Body of pancreas (tissue), 4 donors: Measurements from ENCODE around the gene SNAP25.
A peak's percentile ranks its signal among the peaks of the same experiment; 100 is the strongest.

Experiments used
- POLR2A ChIP-seq, 3 donors: fragments of 450-650 bp; IDR thresholded peaks; one replicate each; pipeline ENCODE4 v1.6.1; 2016; ENCODE audit warnings: antibody characterized with exemption in 3 of 3, mild to moderate bottlenecking in 2 of 3
- TF ChIP-seq, protein P1 (sequence below), 7 experiments: fragments of 450-650 bp in 4 of 7; fragments of 200-600 bp in 3 of 7; sonication (generic) in 3 of 7; IDR thresholded peaks; one replicate each; pipeline ENCODE4 v1.5.1; 2016 to 2019; ENCODE audit warnings: antibody characterized with exemption in 7 of 7

DNA sequence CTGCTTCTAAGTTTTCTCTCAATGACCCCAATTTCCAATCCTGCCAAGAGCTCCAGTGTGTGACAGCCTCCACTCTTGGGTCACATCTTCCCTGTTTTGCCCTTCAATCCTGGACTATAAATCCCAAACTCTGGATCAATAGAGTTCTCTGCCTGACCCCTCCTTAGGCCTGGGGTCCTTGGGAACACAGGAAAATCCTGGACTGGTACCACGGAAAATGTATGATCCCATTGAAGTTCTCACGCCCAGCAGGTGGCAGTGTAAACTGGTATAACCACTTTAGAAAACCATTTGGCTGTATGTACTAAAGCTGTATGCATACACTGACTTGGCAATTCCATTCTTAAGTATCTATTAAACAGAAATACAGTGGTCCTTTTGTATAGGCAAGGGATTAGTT, 98.0 kb downstream of the SNAP25 start:
- TF ChIP-seq, protein P1, sequence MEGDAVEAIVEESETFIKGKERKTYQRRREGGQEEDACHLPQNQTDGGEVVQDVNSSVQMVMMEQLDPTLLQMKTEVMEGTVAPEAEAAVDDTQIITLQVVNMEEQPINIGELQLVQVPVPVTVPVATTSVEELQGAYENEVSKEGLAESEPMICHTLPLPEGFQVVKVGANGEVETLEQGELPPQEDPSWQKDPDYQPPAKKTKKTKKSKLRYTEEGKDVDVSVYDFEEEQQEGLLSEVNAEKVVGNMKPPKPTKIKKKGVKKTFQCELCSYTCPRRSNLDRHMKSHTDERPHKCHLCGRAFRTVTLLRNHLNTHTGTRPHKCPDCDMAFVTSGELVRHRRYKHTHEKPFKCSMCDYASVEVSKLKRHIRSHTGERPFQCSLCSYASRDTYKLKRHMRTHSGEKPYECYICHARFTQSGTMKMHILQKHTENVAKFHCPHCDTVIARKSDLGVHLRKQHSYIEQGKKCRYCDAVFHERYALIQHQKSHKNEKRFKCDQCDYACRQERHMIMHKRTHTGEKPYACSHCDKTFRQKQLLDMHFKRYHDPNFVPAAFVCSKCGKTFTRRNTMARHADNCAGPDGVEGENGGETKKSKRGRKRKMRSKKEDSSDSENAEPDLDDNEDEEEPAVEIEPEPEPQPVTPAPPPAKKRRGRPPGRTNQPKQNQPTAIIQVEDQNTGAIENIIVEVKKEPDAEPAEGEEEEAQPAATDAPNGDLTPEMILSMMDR (IDR thresholded peaks at IDR 0.05): peak in 2 of 7 experiments; percentile 6 to 7
- TF ChIP-seq POLR2A (IDR thresholded peaks at IDR 0.05): no peak
